ENCODE results near the gene NAP1L4. TPM values are rescaled to one million over a fixed set of nuclear protein-coding genes. Genes with fewer than 3 reads are reported as not detected.

NAP1L4 gene
- total RNA-seq, 1 experiment from 2014 or later: 184 TPM

- DNase-seq (ENCODE audit: low spot score): no peak
- H3K36me3 ChIP-seq (ENCODE audit: insufficient read depth, low read length, poor library complexity, severe bottlenecking): peaks cover 75% of the 10 kb centered on the region
- H3K27me3 ChIP-seq (replicated peaks; ENCODE audit: insufficient read depth, low read depth, low read length, poor library complexity): no peaks in the 10 kb centered on the region
- H3K4me1 ChIP-seq (ENCODE audit: insufficient read depth, low read length, poor library complexity, severe bottlenecking): no peaks in the 10 kb centered on the region
- intact Hi-C loops (cut with micrococcal nuclease; ENCODE audit: unreplicated experiment): no loop called here
- no peaks in the 10 kb centered on the region for H3K9me3 ChIP-seq (ENCODE audit: low read depth, low read length, poor library complexity, severe bottlenecking)
- H3K27ac ChIP-seq (ENCODE audit: low read depth, low read length, poor library complexity, severe bottlenecking): no peak overlapping the region
- POLR2A ChIA-PET (ENCODE audit: low non-redundant PET): no interaction called here
- TF ChIP-seq CTCF (conservative IDR thresholded peaks at IDR 0.05; ENCODE audit: low read depth, low read length): no peak
- no peak for TF ChIP-seq EZH2 (IDR thresholded peaks at IDR 0.05; ENCODE audit: borderline replicate concordance, low read depth, low read length, poor library complexity, severe bottlenecking)
- CTCF ChIA-PET: no interaction called here
- H3K4me3 ChIP-seq (ENCODE audit: low read depth, low read length, poor library complexity, severe bottlenecking): no peak overlapping the region
- BruUV-seq (replicated peaks): no TSS peak
Measured at GRCh38 chr11:2976294-2977063, 15.7 kb downstream of the NAP1L4 start.

- CTCF ChIA-PET: interaction anchor here (0.7 kb wide), 1 partner anchor 902 kb away, joined by 4 read pairs; no protein-coding TSS in a partner anchor
- Histone ChIP-seq H3K4me3 (ENCODE audit: low read depth, low read length, poor library complexity, severe bottlenecking) (no peak overlapping the region), H3K27ac (ENCODE audit: low read depth, low read length, poor library complexity, severe bottlenecking) (no peak overlapping the region), H3K4me1 (ENCODE audit: insufficient read depth, low read length, poor library complexity, severe bottlenecking) (no peaks in the 10 kb centered on the region), H3K36me3 (ENCODE audit: insufficient read depth, low read length, poor library complexity, severe bottlenecking) (peaks cover 84% of the 10 kb centered on the region), H3K9me3 (ENCODE audit: low read depth, low read length, poor library complexity, severe bottlenecking) (no peaks in the 10 kb centered on the region), H3K27me3 (replicated peaks; ENCODE audit: insufficient read depth, low read depth, low read length, poor library complexity) (no peaks in the 10 kb centered on the region)
- intact Hi-C loops (cut with micrococcal nuclease; ENCODE audit: unreplicated experiment): no loop called here
- BruUV-seq (replicated peaks): no TSS peak
- peak; percentile 42 for DNase-seq (ENCODE audit: low spot score)
- POLR2A ChIA-PET (ENCODE audit: low non-redundant PET): no interaction called here
- TF ChIP-seq EZH2 (IDR thresholded peaks at IDR 0.05; ENCODE audit: borderline replicate concordance, low read depth, low read length, poor library complexity, severe bottlenecking) (no peak), CTCF (conservative IDR thresholded peaks at IDR 0.05; ENCODE audit: low read depth, low read length) (peak; percentile 45)
Measured at GRCh38 chr11:2975594-2975993, 16.5 kb downstream of the NAP1L4 start.

- no peak for DNase-seq (ENCODE audit: low spot score)
- H3K9me3 ChIP-seq (ENCODE audit: low read depth, low read length, poor library complexity, severe bottlenecking): no peaks in the 10 kb centered on the region
- ChIA-PET POLR2A (ENCODE audit: low non-redundant PET) (no interaction called here), CTCF (no interaction called here)
- H3K27me3 ChIP-seq (replicated peaks; ENCODE audit: insufficient read depth, low read depth, low read length, poor library complexity): no peaks in the 10 kb centered on the region
- peaks cover 97% of the 10 kb centered on the region for H3K36me3 ChIP-seq (ENCODE audit: insufficient read depth, low read length, poor library complexity, severe bottlenecking)
- no TSS peak for BruUV-seq (replicated peaks)
- H3K27ac ChIP-seq (ENCODE audit: low read depth, low read length, poor library complexity, severe bottlenecking): no peak overlapping the region
- H3K4me1 ChIP-seq (ENCODE audit: insufficient read depth, low read length, poor library complexity, severe bottlenecking): no peaks in the 10 kb centered on the region
- TF ChIP-seq CTCF (conservative IDR thresholded peaks at IDR 0.05; ENCODE audit: low read depth, low read length): no peak
- TF ChIP-seq EZH2 (IDR thresholded peaks at IDR 0.05; ENCODE audit: borderline replicate concordance, low read depth, low read length, poor library complexity, severe bottlenecking): no peak
- no peak overlapping the region for H3K4me3 ChIP-seq (ENCODE audit: low read depth, low read length, poor library complexity, severe bottlenecking)
- intact Hi-C loops (cut with micrococcal nuclease; ENCODE audit: unreplicated experiment): no loop called here
Measured at GRCh38 chr11:2974272-2974671, 17.9 kb downstream of the NAP1L4 start.
